Suprapubic skin (tissue), 4 donors: Measurements from ENCODE around the gene SIRT6. TPM values are rescaled to one million over a fixed set of nuclear protein-coding genes. Genes with fewer than 3 reads are reported as not detected.
"Not testable (repeated sequence)": the region's sequence is repeated elsewhere in the genome, so short reads cannot be mapped to it uniquely, and the experiment has no call there.

Source experiments
- DNase-seq, 2 donors: peaks; one replicate each; pipeline ENCODE4 v3.0.0-alpha.2; 2019; ENCODE audit warnings: low spot score in 2 of 2
- H3K27ac ChIP-seq: fragments of 200-600 bp; sonication (generic); one replicate; pipeline ENCODE4 v1.5.1; 2019
- H3K27me3 ChIP-seq: fragments of 200-600 bp; sonication (generic); one replicate; pipeline ENCODE4 v1.5.1; 2019
- H3K36me3 ChIP-seq: fragments of 200-600 bp; sonication (generic); one replicate; pipeline ENCODE4 v1.5.1; 2019
- H3K4me1 ChIP-seq: fragments of 200-600 bp; sonication (generic); one replicate; pipeline ENCODE4 v1.5.1; 2019
- H3K4me3 ChIP-seq: fragments of 200-600 bp; sonication (generic); one replicate; pipeline ENCODE4 v1.5.1; 2019; ENCODE audit warnings: mild to moderate bottlenecking
- H3K9me3 ChIP-seq: fragments of 200-600 bp; sonication (generic); one replicate; pipeline ENCODE4 v1.5.1; 2019
- CTCF ChIP-seq, 2 donors: fragments of 200-600 bp in 1 of 2; fragments of 450-650 bp in 1 of 2; sonication (generic) in 1 of 2; IDR thresholded peaks; one replicate each; pipeline ENCODE4 v1.5.1; 2016 to 2019; ENCODE audit warnings: antibody characterized with exemption in 2 of 2, mild to moderate bottlenecking in 1 of 2, moderate library complexity in 1 of 2
- EP300 ChIP-seq: sonication (generic); formaldehyde crosslinking; IDR thresholded peaks from one replicate; pipeline ENCODE4 v1.6.1; 2017; ENCODE audit warnings: antibody characterized with exemption
- POLR2A ChIP-seq, 2 donors: fragments of 450-650 bp; IDR thresholded peaks; one replicate each; pipeline ENCODE4 v1.6.1; 2017; ENCODE audit warnings: antibody characterized with exemption in 2 of 2, mild to moderate bottlenecking in 2 of 2, moderate library complexity in 2 of 2
- POLR2AphosphoS5 ChIP-seq, 3 donors: sonication (generic); formaldehyde crosslinking; IDR thresholded peaks; one replicate each; pipeline ENCODE4 v1.6.1; 2017; ENCODE audit warnings: antibody characterized with exemption in 3 of 3
- WGBS: methylation state at CpG from one replicate; pipeline ENCODE4 v1.1.5; 2018; 5-methylcytosine and 5-hydroxymethylcytosine counted together
- total RNA-seq, 4 donors: library from RNA; depleted of rRNA; stranded (reverse); fragments of >200 nt; gene quantifications; one replicate each; pipeline ENCODE4 v1.1.0, GENCODE V29; 2016

Gene SIRT6
- total RNA-seq, 4 donors from 2014 or later, result 28.1 to 45.7 (median 31.8) TPM

- H3K4me3 ChIP-seq, result no peak overlapping the region
- WGBS, result 78% methylated on average over 12 of the region's 21 CpGs
- no peaks in the 10 kb centered on the region for H3K9me3 ChIP-seq
- no peaks in the 10 kb centered on the region for H3K36me3 ChIP-seq
- DNase-seq, result no peak
- H3K27me3 ChIP-seq, result peaks cover 42% of the 10 kb centered on the region
- H3K27ac ChIP-seq, result no peak overlapping the region
- H3K4me1 ChIP-seq, result no peaks in the 10 kb centered on the region
- TF ChIP-seq POLR2A (IDR thresholded peaks at IDR 0.05) (no peak), EP300 (no peak), POLR2AphosphoS5 (IDR thresholded peaks at IDR 0.05) (no peak), CTCF (IDR thresholded peaks at IDR 0.05) (no peak)
Measured at GRCh38 chr19:4154571-4155312, 27.6 kb downstream of the SIRT6 start.

GRCh38 chr19:4152241-4152998, 29.9 kb downstream of the SIRT6 start:
- Histone ChIP-seq H3K36me3 (no peaks in the 10 kb centered on the region), H3K4me1 (no peaks in the 10 kb centered on the region), H3K9me3 (no peaks in the 10 kb centered on the region), H3K4me3 (no peak overlapping the region), H3K27me3 (peaks cover 41% of the 10 kb centered on the region), H3K27ac (no peak overlapping the region)
- TF ChIP-seq POLR2AphosphoS5 (IDR thresholded peaks at IDR 0.05), result no peak
- no peak for TF ChIP-seq EP300
- no peak for TF ChIP-seq POLR2A (IDR thresholded peaks at IDR 0.05)
- TF ChIP-seq CTCF (IDR thresholded peaks at IDR 0.05), result no peak
- 73% methylated on average over 10 of the region's 10 CpGs for WGBS
- no peak for DNase-seq

DNA sequence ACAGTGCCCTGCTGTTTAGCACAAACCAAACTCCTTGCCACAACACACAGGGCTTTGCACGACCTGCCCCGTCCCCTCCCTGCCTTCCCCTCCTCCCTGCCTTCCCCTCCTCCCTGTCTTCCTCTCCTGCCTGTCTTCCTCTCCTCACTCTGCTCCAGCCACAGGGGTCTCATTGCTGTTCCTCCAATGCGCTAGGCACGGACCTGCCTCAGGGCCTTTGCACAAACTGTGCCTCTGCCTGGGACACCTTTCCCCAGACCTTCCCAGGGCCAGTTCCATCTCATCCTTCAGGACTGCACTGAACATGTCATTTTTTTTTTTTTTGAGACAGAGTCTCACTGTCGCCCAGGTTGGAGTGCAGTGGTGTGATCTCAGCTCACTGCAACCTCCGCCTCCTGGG, 30.7 kb downstream of the SIRT6 start:
- peaks cover 37% of the 10 kb centered on the region for H3K27me3 ChIP-seq
- TF ChIP-seq POLR2AphosphoS5 (IDR thresholded peaks at IDR 0.05) (no peak), CTCF (IDR thresholded peaks at IDR 0.05) (no peak), EP300 (no peak), POLR2A (IDR thresholded peaks at IDR 0.05) (no peak)
- no peaks in the 10 kb centered on the region for H3K9me3 ChIP-seq

GRCh38 chr19:4149518-4150288, 32.7 kb downstream of the SIRT6 start:
- no peaks in the 10 kb centered on the region for H3K9me3 ChIP-seq
- no peaks in the 10 kb centered on the region for H3K36me3 ChIP-seq
- peaks cover 43% of the 10 kb centered on the region for H3K27me3 ChIP-seq
- WGBS, result 67% methylated on average over 16 of the region's 17 CpGs
- no peak overlapping the region for H3K4me3 ChIP-seq
- peaks cover 3% of the 10 kb centered on the region for H3K4me1 ChIP-seq
- H3K27ac ChIP-seq, result no peak overlapping the region
- no peak for DNase-seq
- TF ChIP-seq POLR2AphosphoS5 (IDR thresholded peaks at IDR 0.05) (no peak), EP300 (no peak), POLR2A (IDR thresholded peaks at IDR 0.05) (no peak)

More for the DNA sequence above, 30.7 kb downstream of the SIRT6 start:
- WGBS, result 78% methylated on average over 6 of the region's 6 CpGs
- H3K4me3 ChIP-seq, result no peak overlapping the region
- no peaks in the 10 kb centered on the region for H3K4me1 ChIP-seq
- no peaks in the 10 kb centered on the region for H3K36me3 ChIP-seq
- no peak for DNase-seq
- no peak overlapping the region for H3K27ac ChIP-seq

DNA sequence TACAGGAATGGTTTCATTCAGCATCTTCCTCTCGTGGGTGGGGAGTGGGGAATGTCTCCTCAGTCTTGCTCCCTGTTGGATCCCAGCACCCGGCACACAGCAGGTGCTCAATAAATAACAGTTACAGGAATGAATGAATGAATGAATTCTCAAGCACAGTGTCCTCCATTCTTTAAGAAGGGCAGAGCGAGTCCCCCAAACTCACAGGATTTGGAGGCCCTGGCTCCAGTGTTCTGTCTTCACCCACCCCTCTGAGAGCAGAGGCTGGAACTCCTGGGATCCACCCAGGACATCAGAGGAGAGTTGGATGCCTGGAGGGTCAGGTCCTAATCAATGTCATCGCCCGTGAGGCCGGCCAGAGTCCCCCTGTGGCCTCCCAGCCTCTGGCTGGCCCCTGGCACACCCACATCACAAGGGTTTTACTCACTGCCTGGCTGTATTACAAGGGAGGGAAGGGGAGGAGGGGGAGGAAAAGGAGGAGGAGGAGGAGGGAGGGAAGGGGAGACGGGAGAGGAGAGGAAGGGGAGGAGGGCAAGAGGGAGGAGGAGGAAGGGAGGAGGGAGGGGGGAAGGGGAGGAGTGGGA, 37.6 kb downstream of the SIRT6 start:
- peaks cover 20% of the 10 kb centered on the region for H3K27me3 ChIP-seq
- no peak for TF ChIP-seq EP300
- TF ChIP-seq CTCF (IDR thresholded peaks at IDR 0.05), result no peak
- no peak for TF ChIP-seq POLR2A (IDR thresholded peaks at IDR 0.05)
- TF ChIP-seq POLR2AphosphoS5 (IDR thresholded peaks at IDR 0.05), result no peak
- no peak overlapping the region for H3K27ac ChIP-seq
- H3K4me3 ChIP-seq, result no peak overlapping the region
- no peaks in the 10 kb centered on the region for H3K9me3 ChIP-seq
- H3K4me1 ChIP-seq, result peaks cover 12% of the 10 kb centered on the region
- DNase-seq, result no peak
- H3K36me3 ChIP-seq, result no peaks in the 10 kb centered on the region
- WGBS, result 32% methylated on average over 7 of the region's 7 CpGs

- WGBS, result 42% methylated on average over 1 of the region's 1 CpG
- DNase-seq, H3K27ac ChIP-seq, H3K4me3 ChIP-seq, H3K36me3 ChIP-seq, H3K9me3 ChIP-seq: not testable (repeated sequence)
- Histone ChIP-seq H3K4me1 (peaks cover 12% of the 10 kb centered on the region), H3K27me3 (peaks cover 12% of the 10 kb centered on the region)
Measured at GRCh38 chr19:4142916-4143315, 39.4 kb downstream of the SIRT6 start.
